ENCODE measurements around the gene ITGA7.
A peak's percentile ranks its signal among the peaks of the same experiment; 100 is the strongest.

ITGA7 gene

DNA sequence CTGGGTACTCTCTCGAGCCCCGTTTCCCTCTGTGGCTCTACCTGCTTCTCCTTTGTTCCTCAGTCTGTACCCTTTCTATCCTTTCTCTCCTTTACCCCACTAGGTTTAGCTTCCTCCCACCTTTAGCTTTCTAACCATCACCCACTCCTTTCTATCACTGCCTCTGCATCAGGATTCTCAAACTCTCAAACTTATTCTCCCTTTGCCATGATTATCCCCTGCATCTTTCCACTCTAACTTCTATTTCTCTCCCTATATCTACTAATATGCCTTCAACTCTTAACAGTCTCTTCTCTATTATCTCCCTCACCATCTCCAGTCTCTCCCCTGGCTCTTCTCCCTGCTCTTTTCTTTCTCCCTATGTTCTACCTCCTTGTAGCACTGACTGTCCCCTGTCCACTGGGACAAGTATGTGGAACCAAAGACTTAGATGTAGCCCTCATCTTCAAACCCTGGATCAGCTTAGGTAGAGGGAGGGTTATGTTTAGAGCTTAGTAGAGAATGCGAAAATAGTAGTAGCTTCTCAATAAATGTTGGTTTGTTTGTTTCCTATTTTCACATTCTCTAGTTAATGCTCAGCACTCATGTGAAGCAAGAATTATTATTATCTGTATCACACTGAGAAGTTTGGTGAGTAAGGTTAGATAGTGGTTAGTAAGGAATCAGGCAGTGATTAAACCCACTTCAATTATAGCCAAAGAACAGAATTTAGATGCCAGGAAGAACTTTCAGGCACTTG lies 38.6 kb upstream of the ITGA7 start:
- H3K36me3 ChIP-seq (ENCODE audit: low read depth) = peaks cover 10% of the 10 kb centered on the region
- TF ChIP-seq, protein P1, sequence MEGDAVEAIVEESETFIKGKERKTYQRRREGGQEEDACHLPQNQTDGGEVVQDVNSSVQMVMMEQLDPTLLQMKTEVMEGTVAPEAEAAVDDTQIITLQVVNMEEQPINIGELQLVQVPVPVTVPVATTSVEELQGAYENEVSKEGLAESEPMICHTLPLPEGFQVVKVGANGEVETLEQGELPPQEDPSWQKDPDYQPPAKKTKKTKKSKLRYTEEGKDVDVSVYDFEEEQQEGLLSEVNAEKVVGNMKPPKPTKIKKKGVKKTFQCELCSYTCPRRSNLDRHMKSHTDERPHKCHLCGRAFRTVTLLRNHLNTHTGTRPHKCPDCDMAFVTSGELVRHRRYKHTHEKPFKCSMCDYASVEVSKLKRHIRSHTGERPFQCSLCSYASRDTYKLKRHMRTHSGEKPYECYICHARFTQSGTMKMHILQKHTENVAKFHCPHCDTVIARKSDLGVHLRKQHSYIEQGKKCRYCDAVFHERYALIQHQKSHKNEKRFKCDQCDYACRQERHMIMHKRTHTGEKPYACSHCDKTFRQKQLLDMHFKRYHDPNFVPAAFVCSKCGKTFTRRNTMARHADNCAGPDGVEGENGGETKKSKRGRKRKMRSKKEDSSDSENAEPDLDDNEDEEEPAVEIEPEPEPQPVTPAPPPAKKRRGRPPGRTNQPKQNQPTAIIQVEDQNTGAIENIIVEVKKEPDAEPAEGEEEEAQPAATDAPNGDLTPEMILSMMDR (IDR thresholded peaks at IDR 0.05; ENCODE audit: poor library complexity, severe bottlenecking) = no peak
- no peak overlapping the region for H3K4me3 ChIP-seq (ENCODE audit: severe bottlenecking)
- DNase-seq (ENCODE audit: low spot score) (no peak), ATAC-seq (ENCODE audit: low read depth) (no peak)
- H3K27ac ChIP-seq (ENCODE audit: poor library complexity, severe bottlenecking) = no peak overlapping the region
- no peaks in the 10 kb centered on the region for H3K9me3 ChIP-seq (ENCODE audit: severe bottlenecking)
- no peaks in the 10 kb centered on the region for H3K27me3 ChIP-seq (ENCODE audit: insufficient read depth, poor library complexity, severe bottlenecking)
- no peaks in the 10 kb centered on the region for H3K4me1 ChIP-seq (ENCODE audit: insufficient read depth, poor library complexity, severe bottlenecking)

DNA sequence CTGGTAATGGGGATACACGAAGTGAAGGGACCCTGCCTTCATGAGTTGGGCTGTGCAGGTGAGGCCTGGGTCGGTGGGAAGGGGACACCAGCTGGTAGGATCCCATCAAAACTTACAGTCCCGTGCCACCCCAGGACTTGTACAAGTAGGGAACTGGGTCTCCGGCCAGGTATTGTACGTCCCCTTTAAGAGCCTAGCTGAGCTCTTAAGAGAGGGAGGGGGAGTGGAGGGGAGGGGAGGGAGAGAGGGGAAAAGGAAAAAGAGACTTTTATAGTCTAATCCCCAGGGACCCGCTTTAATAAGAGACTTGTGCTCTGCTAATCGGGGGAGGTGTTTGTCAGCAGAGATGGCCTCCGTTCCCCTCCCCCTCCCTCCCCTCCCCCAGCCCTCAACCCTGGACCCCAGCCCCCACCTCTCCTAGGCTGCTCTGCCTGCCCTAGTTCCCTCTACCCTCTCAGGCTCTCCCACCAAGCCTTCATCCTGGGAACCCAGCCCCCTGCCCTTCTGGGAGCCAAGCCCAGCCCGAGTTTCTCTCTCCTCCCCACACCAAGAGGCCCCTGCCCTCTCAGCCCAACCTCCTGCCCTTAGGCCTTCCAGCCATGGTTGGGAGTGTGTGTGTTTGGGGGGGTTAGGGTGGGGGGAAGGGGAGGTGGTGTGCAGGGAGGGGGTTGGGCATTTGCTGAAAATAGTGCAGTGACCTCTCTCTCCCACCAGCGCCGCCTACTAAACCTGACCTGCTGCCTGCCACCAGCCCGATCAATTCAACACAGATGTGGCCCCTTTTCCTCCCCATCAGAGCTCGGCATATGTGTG lies 37.9 kb upstream of the ITGA7 start:
- peaks cover 6% of the 10 kb centered on the region for H3K36me3 ChIP-seq (ENCODE audit: low read depth)
- no peaks in the 10 kb centered on the region for H3K27me3 ChIP-seq (ENCODE audit: insufficient read depth, poor library complexity, severe bottlenecking)
- TF ChIP-seq, protein P1 (IDR thresholded peaks at IDR 0.05; ENCODE audit: poor library complexity, severe bottlenecking) = no peak
- no peak overlapping the region for H3K4me3 ChIP-seq (ENCODE audit: severe bottlenecking)
- no peaks in the 10 kb centered on the region for H3K4me1 ChIP-seq (ENCODE audit: insufficient read depth, poor library complexity, severe bottlenecking)
- H3K27ac ChIP-seq (ENCODE audit: poor library complexity, severe bottlenecking) = no peak overlapping the region
- no peak for ATAC-seq (ENCODE audit: low read depth)
- DNase-seq (ENCODE audit: low spot score) = no peak
- no peaks in the 10 kb centered on the region for H3K9me3 ChIP-seq (ENCODE audit: severe bottlenecking)

DNA sequence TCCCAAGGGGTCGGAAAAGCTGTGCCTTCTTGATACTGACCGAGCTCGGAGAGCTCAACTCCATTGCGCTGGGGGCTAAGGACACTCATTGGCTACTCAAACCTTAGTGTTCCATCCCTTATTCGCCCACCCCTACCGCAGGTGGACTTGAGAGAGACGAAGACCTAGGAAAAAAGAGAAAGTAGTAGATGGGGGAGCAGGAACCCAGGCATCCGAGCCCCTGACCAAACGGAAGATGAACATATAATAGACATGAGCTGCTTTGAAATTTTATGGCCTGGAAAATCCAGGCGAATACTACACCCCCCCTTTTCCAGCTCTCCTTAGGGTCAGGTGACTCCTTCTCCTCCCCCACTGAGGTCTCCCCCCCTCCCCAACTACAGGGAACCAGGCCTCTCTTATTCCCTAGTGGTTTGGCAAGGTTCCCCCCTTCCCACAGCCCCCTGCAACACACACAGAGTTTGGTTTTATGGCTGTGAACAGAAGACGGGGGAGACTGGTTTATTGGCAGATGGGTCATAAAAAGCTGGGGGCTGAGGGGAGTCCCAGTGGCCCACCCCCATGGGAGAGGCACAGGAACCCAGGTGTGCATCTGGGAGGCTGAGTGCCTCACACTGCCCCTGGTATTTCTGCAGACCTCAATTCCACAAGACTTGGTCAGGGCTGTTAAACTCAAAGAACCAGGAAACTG lies 36.8 kb upstream of the ITGA7 start:
- TF ChIP-seq, protein P1 (IDR thresholded peaks at IDR 0.05; ENCODE audit: poor library complexity, severe bottlenecking) = no peak
- ATAC-seq (ENCODE audit: low read depth) = no peak
- Histone ChIP-seq H3K4me1 (ENCODE audit: insufficient read depth, poor library complexity, severe bottlenecking) (no peaks in the 10 kb centered on the region), H3K27ac (ENCODE audit: poor library complexity, severe bottlenecking) (no peak overlapping the region), H3K36me3 (ENCODE audit: low read depth) (peaks cover 4% of the 10 kb centered on the region; the same call in 1 of the 2 replicates), H3K27me3 (ENCODE audit: insufficient read depth, poor library complexity, severe bottlenecking) (no peaks in the 10 kb centered on the region), H3K9me3 (ENCODE audit: severe bottlenecking) (no peaks in the 10 kb centered on the region), H3K4me3 (ENCODE audit: severe bottlenecking) (peak overlapping the region; percentile 40)
- no peak for DNase-seq (ENCODE audit: low spot score)

DNA sequence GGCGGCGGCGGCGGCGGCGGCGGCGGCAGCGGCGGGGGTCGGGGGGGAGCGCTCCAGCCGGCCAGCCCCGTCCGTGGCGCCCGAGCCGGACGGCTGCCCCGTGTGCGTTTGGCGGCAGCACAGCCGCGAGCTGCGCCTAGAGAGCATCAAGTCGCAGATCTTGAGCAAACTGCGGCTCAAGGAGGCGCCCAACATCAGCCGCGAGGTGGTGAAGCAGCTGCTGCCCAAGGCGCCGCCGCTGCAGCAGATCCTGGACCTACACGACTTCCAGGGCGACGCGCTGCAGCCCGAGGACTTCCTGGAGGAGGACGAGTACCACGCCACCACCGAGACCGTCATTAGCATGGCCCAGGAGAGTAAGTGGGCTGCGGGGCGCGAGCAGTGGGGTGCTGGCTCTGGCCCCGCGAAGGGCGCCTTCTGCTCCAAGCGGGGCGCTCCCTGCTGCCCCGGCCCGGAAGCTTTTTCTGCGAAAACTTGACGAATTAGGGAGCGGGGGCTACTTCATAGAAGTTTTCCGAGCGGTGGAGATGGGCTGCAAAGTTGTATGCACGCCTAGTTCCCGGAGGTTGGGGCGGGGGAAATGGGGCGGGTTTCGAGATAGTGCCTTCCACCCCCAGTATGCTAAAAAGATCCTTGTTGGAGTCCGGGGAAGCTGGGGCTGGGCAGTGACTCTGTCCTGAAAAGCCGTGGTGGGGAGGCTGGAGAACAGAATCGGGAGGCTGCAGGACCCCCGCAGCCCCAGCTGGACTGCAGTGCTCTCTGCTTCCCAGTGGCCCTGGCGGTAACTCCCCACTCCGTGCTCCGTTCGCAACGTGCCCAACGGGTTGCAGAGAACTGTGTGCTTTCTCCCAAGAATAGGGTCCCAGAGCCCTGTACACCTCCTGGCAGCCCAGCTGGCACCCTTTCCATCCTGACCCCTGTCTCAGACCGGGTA lies 36.0 kb upstream of the ITGA7 start:
- peak; percentile 51 for ATAC-seq (ENCODE audit: low read depth)
- Histone ChIP-seq H3K4me3 (ENCODE audit: severe bottlenecking) (peak overlapping the region; percentile 40), H3K36me3 (ENCODE audit: low read depth) (peaks cover 4% of the 10 kb centered on the region; the same call in 1 of the 2 replicates), H3K27ac (ENCODE audit: poor library complexity, severe bottlenecking) (peak overlapping the region; percentile 30), H3K27me3 (ENCODE audit: insufficient read depth, poor library complexity, severe bottlenecking) (no peaks in the 10 kb centered on the region), H3K9me3 (ENCODE audit: severe bottlenecking) (no peaks in the 10 kb centered on the region), H3K4me1 (ENCODE audit: insufficient read depth, poor library complexity, severe bottlenecking) (no peaks in the 10 kb centered on the region)
- TF ChIP-seq, protein P1 (IDR thresholded peaks at IDR 0.05; ENCODE audit: poor library complexity, severe bottlenecking) = peak; percentile 37
- no peak for DNase-seq (ENCODE audit: low spot score)
